CD4-positive, alpha-beta T cell treated with Interleukin-21 for 1 hour (primary cell): ENCODE results near the gene TCF7.
"Not testable (repeated sequence)": the region's sequence is repeated elsewhere in the genome, so short reads cannot be mapped to it uniquely, and the experiment has no call there.

ENCODE experiments used
- DNase-seq: peaks from one replicate; pipeline ENCODE4 v3.0.0-alpha.2; 2020

The TCF7 gene

GRCh38 chr5:134146651-134147518 is 32.4 kb downstream of the TCF7 start:
- DNase-seq: no peak

- no peak for DNase-seq
Observed at GRCh38 chr5:134148316-134148715, 33.8 kb downstream of the TCF7 start.

- no peak for DNase-seq
Observed at GRCh38 chr5:134148986-134149539, 34.6 kb downstream of the TCF7 start.

- DNase-seq: no peak
Observed at GRCh38 chr5:134149571-134150303, 35.3 kb downstream of the TCF7 start.

GRCh38 chr5:134151723-134152122 is 37.2 kb downstream of the TCF7 start:
- DNase-seq: no peak

- DNase-seq: not testable (repeated sequence)
Observed at GRCh38 chr5:134152173-134152832, 37.8 kb downstream of the TCF7 start.

- no peak for DNase-seq
Observed at GRCh38 chr5:134153241-134153640, 38.8 kb downstream of the TCF7 start.

- no peak for DNase-seq
Observed at GRCh38 chr5:134153657-134154056, 39.2 kb downstream of the TCF7 start.

GRCh38 chr5:134161513-134162395 is 47.3 kb downstream of the TCF7 start:
- DNase-seq: no peak

GRCh38 chr5:134162592-134162991 is 48.1 kb downstream of the TCF7 start:
- no peak for DNase-seq

- DNase-seq: no peak
Observed at GRCh38 chr5:134171972-134172371, 57.5 kb downstream of the TCF7 start.

GRCh38 chr5:134174841-134175839 is 60.7 kb downstream of the TCF7 start:
- no peak for DNase-seq

- peak; percentile 59 for DNase-seq
Observed at GRCh38 chr5:134175921-134176510, 61.5 kb downstream of the TCF7 start.

- DNase-seq: peak; percentile 88
Observed at GRCh38 chr5:134176511-134177368, 62.3 kb downstream of the TCF7 start, which contains the start of gene SKP1. TSS of gene SKP1 (minus strand) at chr5:134176950. CDS start at chr5:134174022, 2,928 bp downstream.

GRCh38 chr5:134177369-134178095 is 63.1 kb downstream of the TCF7 start:
- no peak for DNase-seq

- DNase-seq: no peak
Observed at GRCh38 chr5:134178096-134178419, 63.6 kb downstream of the TCF7 start.

GRCh38 chr5:134183481-134183880 is 69.0 kb downstream of the TCF7 start:
- no peak for DNase-seq
